HepG2 (cell line): ENCODE results near the gene CYP2W1. TPM values are rescaled to one million over a fixed set of nuclear protein-coding genes. Genes with fewer than 3 reads are reported as not detected.

Experiments used
- ARID2 ChIP-seq: sonication (generic); formaldehyde crosslinking; IDR thresholded peaks from 2 replicates; pipeline ENCODE4 v1.8.1; 2022; ENCODE audit warnings: mild to moderate bottlenecking, missing genetic modification reagents, borderline replicate concordance
- ARNTL ChIP-seq: sonication (generic); formaldehyde crosslinking; IDR thresholded peaks from 2 replicates; pipeline ENCODE4 v1.4.0; 2020; ENCODE audit warnings: mild to moderate bottlenecking, missing genetic modification reagents
- ASH2L ChIP-seq: fragments of 300-600, 200-600 bp; sonication (generic); IDR thresholded peaks from 2 replicates; pipeline ENCODE4 v1.7.0; 2017; ENCODE audit warnings: low read depth, mild to moderate bottlenecking, moderate library complexity, mixed read lengths, low read length; ENCODE audit not compliant: insufficient read length
- BORCS8-MEF2B ChIP-seq: sonication (generic); formaldehyde crosslinking; IDR thresholded peaks from 2 replicates; pipeline ENCODE4 v1.8.0; 2022; ENCODE audit warnings: mild to moderate bottlenecking, missing genetic modification reagents
- CEBPB ChIP-seq: IDR thresholded peaks from 2 replicates; pipeline ENCODE4 v1.6.1; 2011; ENCODE audit warnings: low read depth, low read length, improper control_type of control experiment, borderline replicate concordance
- ERF ChIP-seq: IDR thresholded peaks from 2 replicates; pipeline ENCODE4 v1.6.1; 2018; ENCODE audit warnings: missing biosample characterization, missing genetic modification reagents
- ETV5 ChIP-seq: IDR thresholded peaks from 2 replicates; pipeline ENCODE4 v1.6.1; 2018; ENCODE audit warnings: missing biosample characterization, missing genetic modification reagents, inconsistent platforms, borderline replicate concordance
- GABPB1 ChIP-seq: IDR thresholded peaks from 2 replicates; pipeline ENCODE4 v1.6.1; 2016; ENCODE audit warnings: mild to moderate bottlenecking, missing genetic modification reagents, moderate library complexity, missing compliant biosample characterization
- GFI1 ChIP-seq: sonication (generic); formaldehyde crosslinking; IDR thresholded peaks from 2 replicates; pipeline ENCODE4 v1.5.0; 2020; ENCODE audit warnings: missing genetic modification reagents, mild to moderate bottlenecking, borderline replicate concordance
- JARID2 ChIP-seq: sonication (generic); formaldehyde crosslinking; IDR thresholded peaks from 2 replicates; pipeline ENCODE4 v1.8.1; 2023; ENCODE audit warnings: missing genetic modification reagents, inconsistent platforms; ENCODE audit not compliant: insufficient replicate concordance
- JUNB ChIP-seq: sonication (generic); formaldehyde crosslinking; IDR thresholded peaks from 2 replicates; pipeline ENCODE4 v1.8.0; 2022; ENCODE audit warnings: missing genetic modification reagents, mild to moderate bottlenecking, borderline replicate concordance
- KLF12 ChIP-seq: sonication (generic); formaldehyde crosslinking; IDR thresholded peaks from 2 replicates; pipeline ENCODE4 v1.4.0; 2020; ENCODE audit warnings: missing genetic modification reagents, borderline replicate concordance
- NCOA5 ChIP-seq: sonication (generic); formaldehyde crosslinking; IDR thresholded peaks from 2 replicates; pipeline ENCODE4 v1.4.0; 2020; ENCODE audit warnings: missing genetic modification reagents
- SAFB2 ChIP-seq: sonication (generic); formaldehyde crosslinking; IDR thresholded peaks from 2 replicates; pipeline ENCODE4 v1.5.1; 2020; ENCODE audit warnings: missing genetic modification reagents, low read depth, mild to moderate bottlenecking, borderline replicate concordance
- SSRP1 ChIP-seq: IDR thresholded peaks from 2 replicates; pipeline ENCODE4 v1.6.1; 2016; ENCODE audit warnings: control low read depth
- ZBTB42 ChIP-seq: sonication (generic); formaldehyde crosslinking; IDR thresholded peaks from 2 replicates; pipeline ENCODE4 v1.5.0; 2020; ENCODE audit warnings: mild to moderate bottlenecking, missing genetic modification reagents
- ZMYM3 ChIP-seq: sonication (generic); formaldehyde crosslinking; IDR thresholded peaks from 2 replicates; pipeline ENCODE4 v1.5.1; 2020; ENCODE audit warnings: mild to moderate bottlenecking, missing genetic modification reagents
- ZNF160 ChIP-seq: sonication (generic); formaldehyde crosslinking; IDR thresholded peaks from 2 replicates; pipeline ENCODE4 v1.8.0; 2022; ENCODE audit warnings: mild to moderate bottlenecking, inconsistent platforms, missing genetic modification reagents
- ZNF253 ChIP-seq: sonication (generic); formaldehyde crosslinking; IDR thresholded peaks from 2 replicates; pipeline ENCODE4 v1.8.0; 2022; ENCODE audit warnings: mild to moderate bottlenecking, missing genetic modification reagents, borderline replicate concordance
- ZNF34 ChIP-seq: sonication (generic); formaldehyde crosslinking; IDR thresholded peaks from 2 replicates; pipeline ENCODE4 v1.4.0; 2020; ENCODE audit warnings: mild to moderate bottlenecking, missing genetic modification reagents, borderline replicate concordance
- ZNF446 ChIP-seq: sonication (generic); formaldehyde crosslinking; IDR thresholded peaks from 2 replicates; pipeline ENCODE4 v1.5.0; 2020; ENCODE audit warnings: mild to moderate bottlenecking, missing genetic modification reagents
- ZNF747 ChIP-seq: sonication (generic); formaldehyde crosslinking; IDR thresholded peaks from 2 replicates; pipeline ENCODE4 v1.8.1; 2023; ENCODE audit warnings: missing genetic modification reagents, mild to moderate bottlenecking, borderline replicate concordance
- polyA plus RNA-seq, 8 experiments: library from polyadenylated mRNA; depleted of rRNA in 3 of 8; stranded (reverse) in 7 of 8; unstranded in 1 of 8; fragments of >200 nt; fragmentation: Illumina TruSeq in 4 of 8; extraction: Trizol in 4 of 8; gene quantifications; 2 replicates each; pipeline versions ENCODE4 v1.2.1 to v1.2.3, GENCODE V29; 2011 to 2016; ENCODE audit warnings: low read depth in 4 of 8, missing spikeins in 1 of 8, mixed read lengths in 1 of 8; ENCODE audit not compliant: insufficient read depth in 1 of 8
- total RNA-seq, 5 experiments: library from RNA; depleted of rRNA; stranded (reverse); fragments of >200 nt; fragmentation: Illumina TruSeq; extraction: Trizol; gene quantifications; 2 replicates each; pipeline ENCODE4 v1.2.3, GENCODE V29; 2016; ENCODE audit warnings: low read depth in 1 of 5
- TF ChIP-seq, protein P1 (sequence below): sonication (generic); formaldehyde crosslinking; IDR thresholded peaks from 2 replicates; pipeline ENCODE4 v1.8.0; 2022; ENCODE audit warnings: missing genetic modification reagents, mild to moderate bottlenecking, moderate library complexity, borderline replicate concordance
- TF ChIP-seq, protein P2 (sequence below): sonication (generic); formaldehyde crosslinking; IDR thresholded peaks from 2 replicates; pipeline ENCODE4 v1.8.0; 2023; ENCODE audit warnings: mild to moderate bottlenecking, missing genetic modification reagents
- TF ChIP-seq, protein P3 (sequence below): sonication (generic); formaldehyde crosslinking; conservative IDR thresholded peaks from 2 replicates; pipeline ENCODE4 v1.5.0; 2020; ENCODE audit warnings: missing genetic modification reagents

The CYP2W1 gene
- total and polyA plus RNA-seq, 2 of the 13 experiments (the other 11 are each of a cell fraction or from before 2014, with no cell fraction given): 19.5 to 31.7 TPM

DNA sequence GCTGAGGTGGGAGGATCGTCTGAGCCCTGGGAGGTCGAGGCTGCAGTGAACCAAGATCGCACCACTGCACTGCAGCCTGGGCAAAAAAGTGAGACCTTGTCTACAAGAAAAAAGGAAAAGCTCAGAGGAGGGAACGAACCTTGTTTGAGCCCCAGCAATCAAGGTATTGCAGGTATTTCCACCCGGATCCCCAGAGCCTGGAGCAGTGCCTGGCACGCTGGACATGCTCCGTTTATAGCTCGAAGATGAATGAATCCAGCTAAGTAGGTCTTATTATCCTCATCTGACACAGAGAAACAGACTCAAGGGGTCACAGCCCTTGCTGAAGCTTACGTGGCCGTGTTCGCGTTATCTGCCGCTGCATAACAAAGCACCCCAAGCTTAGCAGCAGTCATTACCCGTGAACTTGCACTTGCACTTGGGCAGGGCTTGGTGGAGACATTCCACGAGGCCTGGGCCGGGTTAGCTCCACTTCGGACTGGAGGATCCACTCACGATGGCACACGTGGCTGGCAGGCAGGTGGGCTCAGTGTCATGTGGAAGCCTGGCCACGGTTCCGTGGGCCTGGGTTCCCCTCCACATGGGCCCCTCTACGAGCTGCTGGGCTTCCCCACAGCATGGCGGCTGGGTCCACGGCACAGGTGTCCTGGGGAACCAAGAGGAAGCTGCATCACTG is 4.4 kb upstream of the CYP2W1 start (continued):
- TF ChIP-seq, protein P1, sequence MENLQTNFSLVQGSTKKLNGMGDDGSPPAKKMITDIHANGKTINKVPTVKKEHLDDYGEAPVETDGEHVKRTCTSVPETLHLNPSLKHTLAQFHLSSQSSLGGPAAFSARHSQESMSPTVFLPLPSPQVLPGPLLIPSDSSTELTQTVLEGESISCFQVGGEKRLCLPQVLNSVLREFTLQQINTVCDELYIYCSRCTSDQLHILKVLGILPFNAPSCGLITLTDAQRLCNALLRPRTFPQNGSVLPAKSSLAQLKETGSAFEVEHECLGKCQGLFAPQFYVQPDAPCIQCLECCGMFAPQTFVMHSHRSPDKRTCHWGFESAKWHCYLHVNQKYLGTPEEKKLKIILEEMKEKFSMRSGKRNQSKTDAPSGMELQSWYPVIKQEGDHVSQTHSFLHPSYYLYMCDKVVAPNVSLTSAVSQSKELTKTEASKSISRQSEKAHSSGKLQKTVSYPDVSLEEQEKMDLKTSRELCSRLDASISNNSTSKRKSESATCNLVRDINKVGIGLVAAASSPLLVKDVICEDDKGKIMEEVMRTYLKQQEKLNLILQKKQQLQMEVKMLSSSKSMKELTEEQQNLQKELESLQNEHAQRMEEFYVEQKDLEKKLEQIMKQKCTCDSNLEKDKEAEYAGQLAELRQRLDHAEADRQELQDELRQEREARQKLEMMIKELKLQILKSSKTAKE: 0 out of 2 replicates have a peak, but pooled peaks have one; percentile 33
- no peak for TF ChIP-seq ETV5 (CRISPR knock-in tag)
- TF ChIP-seq ZNF446 (CRISPR knock-in tag): no peak
- TF ChIP-seq ARID2 (CRISPR knock-in tag): no peak
- TF ChIP-seq CEBPB: no peak
- TF ChIP-seq SAFB2 (CRISPR knock-in tag): 0 out of 2 replicates have a peak, but pooled peaks have one; percentile 20
- TF ChIP-seq, protein P2, sequence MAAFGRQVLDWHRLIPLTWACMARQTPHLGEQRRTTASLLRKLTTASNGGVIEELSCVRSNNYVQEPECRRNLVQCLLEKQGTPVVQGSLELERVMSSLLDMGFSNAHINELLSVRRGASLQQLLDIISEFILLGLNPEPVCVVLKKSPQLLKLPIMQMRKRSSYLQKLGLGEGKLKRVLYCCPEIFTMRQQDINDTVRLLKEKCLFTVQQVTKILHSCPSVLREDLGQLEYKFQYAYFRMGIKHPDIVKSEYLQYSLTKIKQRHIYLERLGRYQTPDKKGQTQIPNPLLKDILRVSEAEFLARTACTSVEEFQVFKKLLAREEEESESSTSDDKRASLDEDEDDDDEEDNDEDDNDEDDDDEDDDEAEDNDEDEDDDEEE (CRISPR knock-in tag): no peak
- no peak for TF ChIP-seq JARID2
- TF ChIP-seq ARNTL (CRISPR knock-in tag): no peak
- no peak for TF ChIP-seq JUNB (CRISPR knock-in tag)
- no peak for TF ChIP-seq ZNF34 (CRISPR knock-in tag)
- TF ChIP-seq ASH2L: no peak
- 0 out of 2 replicates have a peak, but pooled peaks have one; percentile 22 for TF ChIP-seq SSRP1 (CRISPR knock-in tag)
- TF ChIP-seq BORCS8-MEF2B: 0 out of 2 replicates have a peak, but pooled peaks have one; percentile 21
- TF ChIP-seq, protein P3, sequence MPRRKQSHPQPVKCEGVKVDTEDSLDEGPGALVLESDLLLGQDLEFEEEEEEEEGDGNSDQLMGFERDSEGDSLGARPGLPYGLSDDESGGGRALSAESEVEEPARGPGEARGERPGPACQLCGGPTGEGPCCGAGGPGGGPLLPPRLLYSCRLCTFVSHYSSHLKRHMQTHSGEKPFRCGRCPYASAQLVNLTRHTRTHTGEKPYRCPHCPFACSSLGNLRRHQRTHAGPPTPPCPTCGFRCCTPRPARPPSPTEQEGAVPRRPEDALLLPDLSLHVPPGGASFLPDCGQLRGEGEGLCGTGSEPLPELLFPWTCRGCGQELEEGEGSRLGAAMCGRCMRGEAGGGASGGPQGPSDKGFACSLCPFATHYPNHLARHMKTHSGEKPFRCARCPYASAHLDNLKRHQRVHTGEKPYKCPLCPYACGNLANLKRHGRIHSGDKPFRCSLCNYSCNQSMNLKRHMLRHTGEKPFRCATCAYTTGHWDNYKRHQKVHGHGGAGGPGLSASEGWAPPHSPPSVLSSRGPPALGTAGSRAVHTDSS (CRISPR knock-in tag): no peak
- TF ChIP-seq NCOA5 (CRISPR knock-in tag): no peak
- no peak for TF ChIP-seq KLF12 (CRISPR knock-in tag)
- TF ChIP-seq ZNF160 (CRISPR knock-in tag): no peak
- no peak for TF ChIP-seq ZNF747 (CRISPR knock-in tag)
- peak; percentile 24; the same call in 1 of the 2 replicates for TF ChIP-seq ZMYM3 (CRISPR knock-in tag)
- TF ChIP-seq ZNF253: no peak
- no peak for TF ChIP-seq ERF (CRISPR knock-in tag)
- no peak for TF ChIP-seq ZBTB42 (CRISPR knock-in tag)
- no peak for TF ChIP-seq GABPB1 (CRISPR knock-in tag)
- no peak for TF ChIP-seq GFI1 (CRISPR knock-in tag)
